ENCODE measurements around the gene UBE2V1.

GRCh38 chr20:50133041-50133440 lies 20.1 kb upstream of the UBE2V1 start:
- no peak for TF ChIP-seq TAF1 (IDR thresholded peaks at IDR 0.05; ENCODE audit: low read depth)
- TF ChIP-seq RAD21 (IDR thresholded peaks at IDR 0.05; ENCODE audit: low read depth): no peak

Data from Ishikawa (cell line).